ENCODE data around the gene HOTAIR. TPM values are rescaled to one million over a fixed set of nuclear protein-coding genes. Genes with fewer than 3 reads are reported as not detected.

The HOTAIR gene
- total and polyA plus RNA-seq, 7 donors = 0.23 to 0.53 (median 0.25) TPM; not detected in 4

GRCh38 chr12:54007538-54008259, 32.9 kb upstream of the HOTAIR start:
- no peak for TF ChIP-seq CTCF (IDR thresholded peaks at IDR 0.05)
- Histone ChIP-seq H3K27ac (peak overlapping the region; percentile 95), H3K9me3 (no peaks in the 10 kb centered on the region), H3K4me3 (no peak overlapping the region), H3K36me3 (ENCODE audit: insufficient read depth in 1 of 2, low read depth in 1 of 2) (no peaks in the 10 kb centered on the region), H3K27me3 (ENCODE audit: insufficient read depth in 3 of 3, low read length in 2 of 3) (no peaks in the 10 kb centered on the region), H3K4me1 (peaks cover 21% of the 10 kb centered on the region)
- 43 to 71% (median 53%) methylated on average over 2 of the region's 2 CpGs for WGBS, 3 donors
- ATAC-seq (no peak), DNase-seq (peak in 1 of 2 donors; percentile 39)
- intact Hi-C loops (cut with DNase I) = loop anchor here (2.0 to 5.0 kb wide), 3 partner anchors 13 to 193 kb away; no protein-coding TSS in a partner anchor

GRCh38 chr12:54006559-54007220, 31.9 kb upstream of the HOTAIR start:
- peak overlapping the region; percentile 95 for H3K27ac ChIP-seq
- H3K36me3 ChIP-seq (ENCODE audit: insufficient read depth in 1 of 2, low read depth in 1 of 2) = no peaks in the 10 kb centered on the region
- peak in 3 of 4 donors; percentile 12 to 38 (median 30) for ATAC-seq
- H3K4me3 ChIP-seq = peak overlapping the region; percentile 78
- H3K4me1 ChIP-seq = peaks cover 24% of the 10 kb centered on the region
- intact Hi-C loops (cut with DNase I) = loop anchor here (1.0 to 5.0 kb wide), 4 partner anchors 14 to 194 kb away; no protein-coding TSS in a partner anchor
- peak in 1 of 2 donors; percentile 60 for DNase-seq
- 15 to 42% (median 23%) methylated on average over 22 of the region's 22 CpGs for WGBS, 3 donors
- no peak for TF ChIP-seq CTCF (IDR thresholded peaks at IDR 0.05)
- no peaks in the 10 kb centered on the region for H3K27me3 ChIP-seq (ENCODE audit: insufficient read depth in 3 of 3, low read length in 2 of 3)
- no peaks in the 10 kb centered on the region for H3K9me3 ChIP-seq

- peak; percentile 95 for TF ChIP-seq CTCF (IDR thresholded peaks at IDR 0.05)
- H3K4me1 ChIP-seq = peaks cover 24% of the 10 kb centered on the region
Measured at GRCh38 chr12:54005853-54006558, 31.3 kb upstream of the HOTAIR start.

GRCh38 chr12:54005531-54005852, 30.7 kb upstream of the HOTAIR start:
- Histone ChIP-seq H3K4me3 (peak overlapping the region; percentile 78), H3K27ac (peak overlapping the region; percentile 95), H3K9me3 (no peaks in the 10 kb centered on the region), H3K27me3 (ENCODE audit: insufficient read depth in 3 of 3, low read length in 2 of 3) (no peaks in the 10 kb centered on the region), H3K4me1 (peaks cover 22% of the 10 kb centered on the region), H3K36me3 (ENCODE audit: insufficient read depth in 1 of 2, low read depth in 1 of 2) (no peaks in the 10 kb centered on the region)
- intact Hi-C loops (cut with DNase I) = loop anchor here in 1 of 2 donors (5.0 kb wide), 1 partner anchor 192 kb away; no protein-coding TSS in a partner anchor
- DNase-seq = peak in 1 of 2 donors; percentile 64
- WGBS, 3 donors = 25 to 32% (median 26%) methylated on average over 26 of the region's 26 CpGs
- no peak for TF ChIP-seq CTCF (IDR thresholded peaks at IDR 0.05)
- ATAC-seq = no peak

More at GRCh38 chr12:54005853-54006558, 31.3 kb upstream of the HOTAIR start:
- H3K27ac ChIP-seq = peak overlapping the region; percentile 95
- no peaks in the 10 kb centered on the region for H3K36me3 ChIP-seq (ENCODE audit: insufficient read depth in 1 of 2, low read depth in 1 of 2)
- 4 to 10% (median 7%) methylated on average over 39 of the region's 39 CpGs for WGBS, 3 donors
- DNase-seq = peak; percentile 90 to 95
- H3K9me3 ChIP-seq = no peaks in the 10 kb centered on the region
- peak overlapping the region; percentile 78 for H3K4me3 ChIP-seq
- H3K27me3 ChIP-seq (ENCODE audit: insufficient read depth in 3 of 3, low read length in 2 of 3) = no peaks in the 10 kb centered on the region
- peak; percentile 80 to 88 (median 83) for ATAC-seq
- intact Hi-C loops (cut with DNase I) = loop anchor here (1.0 to 5.0 kb wide), 4 partner anchors 14 to 195 kb away; no protein-coding TSS in a partner anchor

Measured in psoas muscle (tissue), 8 donors.